Bronchial epithelial cell (primary cell): Measurements from ENCODE around the gene ALDH4A1. TPM values are rescaled to one million over a fixed set of nuclear protein-coding genes. Genes with fewer than 3 reads are reported as not detected.

Experiments used
- DNase-seq: peaks from one replicate; pipeline ENCODE4 v3.0.0-alpha.2; 2010; ENCODE audit warnings: low read depth
- FAIRE-seq: peaks from 2 replicates; lab custom pipeline; 2011; peaks lifted over from hg19 to GRCh38; lab: Jason Lieb, UNC
- H3K27me3 ChIP-seq: 2 replicates; pipeline ENCODE4 v1.5.1; 2011; ENCODE audit warnings: low read length; ENCODE audit not compliant: control insufficient read depth, insufficient read depth
- H3K36me3 ChIP-seq: 2 replicates; pipeline ENCODE4 v1.5.1; 2011; ENCODE audit warnings: low read length; ENCODE audit not compliant: control insufficient read depth, insufficient read depth
- H3K4me3 ChIP-seq: 2 replicates; pipeline ENCODE4 v1.5.1; 2011; ENCODE audit warnings: mild to moderate bottlenecking, low read depth, low read length, control low read depth
- total RNA-seq: library from RNA; depleted of rRNA; stranded (reverse); fragments of >200 nt; gene quantifications from 2 replicates; pipeline ENCODE4 v1.2.1, GENCODE V29; 2014
- TF ChIP-seq, protein P1 (sequence below): IDR thresholded peaks from 2 replicates; pipeline ENCODE4 v1.5.1; 2011; ENCODE audit warnings: mild to moderate bottlenecking, moderate library complexity, low read length, control low read depth, inconsistent platforms; ENCODE audit not compliant: insufficient read depth, severe bottlenecking

Gene ALDH4A1
- total RNA-seq, 1 donor from 2014 or later = 15.8 TPM

DNA sequence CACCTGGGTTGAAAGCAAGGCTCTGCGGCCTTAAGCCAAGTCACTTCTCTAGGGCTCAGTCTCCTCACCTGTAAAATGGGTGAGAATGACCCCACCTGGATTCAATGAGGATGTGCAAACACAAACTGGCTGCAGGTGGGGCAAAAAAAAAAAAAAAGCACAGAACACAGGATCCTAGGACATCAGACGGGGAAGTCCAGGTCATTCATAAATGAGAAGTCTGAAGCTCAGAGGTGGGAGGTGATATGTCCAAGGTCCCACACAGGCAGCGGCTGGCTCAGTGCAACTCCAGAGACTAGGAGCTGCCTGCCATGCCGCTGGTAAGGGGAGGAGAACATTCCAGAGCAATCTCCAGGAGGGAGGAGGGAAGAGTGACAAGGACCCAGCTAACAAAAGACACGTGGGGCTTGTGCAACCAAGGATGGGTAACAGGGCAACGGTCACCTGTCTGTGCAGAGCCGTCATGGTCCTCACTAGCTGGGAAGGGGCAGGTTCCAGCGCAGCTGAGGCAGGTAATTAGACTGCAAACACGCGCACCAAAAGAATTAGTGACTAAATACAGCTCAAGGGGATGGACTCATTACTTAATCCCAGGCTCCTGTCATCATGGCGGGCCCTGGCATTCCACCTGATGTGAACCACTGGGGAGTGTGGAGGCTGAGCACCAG lies 34.6 kb upstream of the ALDH4A1 start:
- DNase-seq (peak; percentile 90), FAIRE-seq (peak; percentile 70)
- H3K27me3 ChIP-seq = no peaks in the 10 kb centered on the region
- no peak overlapping the region for H3K4me3 ChIP-seq
- TF ChIP-seq, protein P1, sequence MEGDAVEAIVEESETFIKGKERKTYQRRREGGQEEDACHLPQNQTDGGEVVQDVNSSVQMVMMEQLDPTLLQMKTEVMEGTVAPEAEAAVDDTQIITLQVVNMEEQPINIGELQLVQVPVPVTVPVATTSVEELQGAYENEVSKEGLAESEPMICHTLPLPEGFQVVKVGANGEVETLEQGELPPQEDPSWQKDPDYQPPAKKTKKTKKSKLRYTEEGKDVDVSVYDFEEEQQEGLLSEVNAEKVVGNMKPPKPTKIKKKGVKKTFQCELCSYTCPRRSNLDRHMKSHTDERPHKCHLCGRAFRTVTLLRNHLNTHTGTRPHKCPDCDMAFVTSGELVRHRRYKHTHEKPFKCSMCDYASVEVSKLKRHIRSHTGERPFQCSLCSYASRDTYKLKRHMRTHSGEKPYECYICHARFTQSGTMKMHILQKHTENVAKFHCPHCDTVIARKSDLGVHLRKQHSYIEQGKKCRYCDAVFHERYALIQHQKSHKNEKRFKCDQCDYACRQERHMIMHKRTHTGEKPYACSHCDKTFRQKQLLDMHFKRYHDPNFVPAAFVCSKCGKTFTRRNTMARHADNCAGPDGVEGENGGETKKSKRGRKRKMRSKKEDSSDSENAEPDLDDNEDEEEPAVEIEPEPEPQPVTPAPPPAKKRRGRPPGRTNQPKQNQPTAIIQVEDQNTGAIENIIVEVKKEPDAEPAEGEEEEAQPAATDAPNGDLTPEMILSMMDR = no peak
- no peaks in the 10 kb centered on the region for H3K36me3 ChIP-seq

DNA sequence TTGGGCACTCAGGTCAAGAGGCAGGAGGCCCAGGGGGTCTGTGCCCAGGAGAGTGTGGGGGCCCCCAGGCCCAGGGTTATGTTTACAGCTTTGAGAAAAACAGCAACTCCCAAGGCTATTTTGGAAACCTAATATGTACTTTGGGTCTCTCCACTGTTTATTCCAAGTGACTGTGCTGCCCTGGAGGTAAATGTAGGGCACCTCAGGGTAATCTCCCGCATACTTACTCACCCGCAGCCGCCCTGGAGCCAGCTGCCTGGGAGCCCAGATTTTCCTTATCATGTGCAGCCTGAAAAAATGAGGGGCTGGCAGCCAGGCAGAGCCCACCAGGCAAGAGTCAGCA lies 34.1 kb upstream of the ALDH4A1 start:
- FAIRE-seq = no peak
- Histone ChIP-seq H3K27me3 (no peaks in the 10 kb centered on the region), H3K4me3 (no peak overlapping the region), H3K36me3 (no peaks in the 10 kb centered on the region)
- no peak for DNase-seq
- TF ChIP-seq, protein P1 = no peak

DNA sequence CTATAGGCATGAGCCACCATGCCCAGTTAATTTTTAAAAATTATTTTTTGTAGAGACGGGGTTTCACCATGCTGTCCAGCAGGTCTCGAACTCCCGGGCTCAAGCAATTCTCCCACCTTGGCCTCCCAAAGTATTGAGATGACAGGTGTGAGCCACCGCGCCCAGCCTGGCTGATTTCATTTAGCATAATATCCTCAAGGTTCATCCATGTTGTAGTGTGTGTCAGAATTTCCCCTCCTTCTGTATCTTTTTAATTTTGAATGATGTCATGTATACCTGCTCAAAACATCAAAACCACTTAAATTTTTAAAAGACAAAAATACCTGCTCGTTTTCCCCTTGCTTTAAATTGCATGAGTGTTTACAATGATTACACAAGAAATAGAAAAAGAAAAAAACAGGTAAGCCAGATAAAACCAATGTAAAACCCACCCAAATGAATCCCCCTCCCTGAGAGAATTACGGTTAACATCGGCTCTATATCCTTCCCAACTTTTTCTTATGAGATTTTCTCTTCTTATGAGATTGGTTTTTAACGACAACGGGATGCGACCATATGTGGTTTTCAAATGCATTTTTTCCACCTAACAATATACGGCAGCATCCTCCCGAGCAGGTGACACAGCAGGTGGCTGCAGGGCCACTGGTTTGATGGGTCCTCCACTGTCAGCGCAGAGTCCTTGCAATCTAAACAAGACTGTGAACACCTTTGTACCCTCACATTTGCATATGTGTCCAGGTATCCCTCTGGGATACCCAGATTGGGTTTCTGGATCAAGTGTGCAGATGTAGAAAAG lies 32.0 kb upstream of the ALDH4A1 start:
- TF ChIP-seq, protein P1 = no peak
- no peak for DNase-seq
- no peak for FAIRE-seq
- no peaks in the 10 kb centered on the region for H3K36me3 ChIP-seq
- H3K27me3 ChIP-seq = no peaks in the 10 kb centered on the region
- H3K4me3 ChIP-seq = no peak overlapping the region

DNA sequence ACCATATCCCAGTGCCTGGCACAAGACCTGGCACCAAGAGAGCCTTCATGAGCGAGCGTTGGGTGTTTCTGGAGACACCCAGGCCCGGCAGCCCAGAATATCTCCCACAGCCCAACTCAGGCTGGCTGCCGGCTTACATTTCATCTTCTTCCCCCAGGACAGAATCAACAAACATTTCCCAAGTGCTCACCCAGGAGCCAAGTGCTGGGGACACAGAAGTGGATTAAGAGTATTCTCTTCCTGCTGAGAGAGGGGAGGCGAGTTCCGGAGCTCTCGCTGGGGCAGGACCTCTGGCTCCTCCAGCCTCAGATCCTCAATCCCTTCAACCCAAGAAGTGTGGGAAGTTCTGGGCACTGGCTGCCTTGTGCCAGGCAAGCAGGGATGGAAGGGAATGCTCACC lies 30.5 kb upstream of the ALDH4A1 start:
- no peak for FAIRE-seq
- Histone ChIP-seq H3K27me3 (no peaks in the 10 kb centered on the region), H3K36me3 (no peaks in the 10 kb centered on the region), H3K4me3 (no peak overlapping the region)
- TF ChIP-seq, protein P1 = no peak
- no peak for DNase-seq

DNA sequence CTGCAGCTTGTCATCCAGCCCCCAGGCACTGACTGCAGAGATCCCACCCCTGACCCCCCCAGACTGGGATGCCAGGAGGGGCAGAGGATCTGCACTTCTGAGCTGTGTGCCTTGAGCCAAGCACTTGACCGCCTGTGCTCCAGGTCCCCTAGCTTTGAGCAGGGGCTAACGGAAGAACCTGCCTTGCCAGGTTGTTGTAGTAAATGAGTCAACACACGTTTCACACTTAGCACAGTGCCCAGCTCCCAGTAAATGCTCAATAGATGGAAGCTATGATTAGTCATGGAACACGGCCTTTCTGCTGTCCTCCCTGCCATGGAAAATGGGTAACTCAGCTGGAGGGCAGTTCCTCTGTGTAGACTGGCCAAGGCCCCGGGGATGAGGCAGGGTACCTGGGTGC lies 30.0 kb upstream of the ALDH4A1 start:
- FAIRE-seq (peak; percentile 83), DNase-seq (peak; percentile 88)
- H3K27me3 ChIP-seq = no peaks in the 10 kb centered on the region
- TF ChIP-seq, protein P1 = no peak
- H3K4me3 ChIP-seq = no peak overlapping the region
- H3K36me3 ChIP-seq = no peaks in the 10 kb centered on the region
